Superior temporal gyrus (tissue), 1 donor: ENCODE results near the gene NFATC3.
"Not testable (repeated sequence)": the region's sequence is repeated elsewhere in the genome, so short reads cannot be mapped to it uniquely, and the experiment has no call there.

Experiments used
- DNase-seq: peaks from one replicate; pipeline ENCODE4 v3.0.0-alpha.2; 2016; ENCODE audit errors: extremely low spot score

Gene NFATC3

DNA sequence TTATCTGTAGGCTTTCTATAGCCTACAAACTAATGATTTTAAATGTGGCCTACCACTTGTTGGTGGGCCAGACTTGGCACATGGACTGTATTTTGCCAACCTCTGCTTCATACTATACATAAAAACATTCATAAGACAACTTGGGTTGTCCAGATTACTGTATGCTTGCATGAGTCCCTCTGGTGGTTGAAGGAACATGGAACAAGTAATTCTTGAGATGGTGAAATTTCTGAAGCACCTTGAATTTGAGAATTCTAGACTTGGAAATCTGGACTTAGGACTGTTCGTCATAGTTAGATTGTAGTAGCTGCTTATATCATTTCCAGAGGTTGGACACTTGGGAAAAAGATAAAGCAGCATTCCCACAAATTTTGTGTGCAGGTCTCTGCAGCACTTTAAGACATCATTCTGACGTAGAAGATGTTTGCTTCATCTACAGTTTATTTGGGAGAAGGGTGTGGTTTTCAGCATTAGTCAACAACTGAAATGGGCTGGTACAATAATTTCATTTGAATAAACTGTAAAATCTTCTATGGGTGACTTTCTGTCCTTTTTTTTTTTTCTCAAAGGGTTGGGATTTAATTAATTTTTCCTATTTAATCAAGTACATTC, 31.2 kb downstream of the NFATC3 start:
- DNase-seq, result no peak

DNA sequence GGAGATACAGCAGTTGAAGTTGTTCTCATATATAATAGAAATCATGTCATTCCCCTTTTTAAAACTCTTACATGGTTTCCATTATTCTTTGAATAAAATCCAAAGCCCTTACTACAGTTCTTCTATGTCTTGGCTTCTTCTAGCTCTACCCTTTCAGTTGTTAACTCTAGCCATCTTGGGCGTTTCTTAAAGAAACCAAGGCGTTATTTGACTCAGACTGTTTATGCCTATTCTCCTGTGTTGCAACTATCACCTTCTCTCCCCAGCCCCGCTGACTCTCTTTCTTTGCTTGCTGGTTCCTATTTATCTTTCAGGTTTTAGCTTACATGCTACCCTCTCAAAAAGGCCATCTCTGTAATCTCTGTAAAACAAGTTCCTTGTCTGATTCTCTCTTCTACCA, 32.7 kb downstream of the NFATC3 start:
- no peak for DNase-seq

DNA sequence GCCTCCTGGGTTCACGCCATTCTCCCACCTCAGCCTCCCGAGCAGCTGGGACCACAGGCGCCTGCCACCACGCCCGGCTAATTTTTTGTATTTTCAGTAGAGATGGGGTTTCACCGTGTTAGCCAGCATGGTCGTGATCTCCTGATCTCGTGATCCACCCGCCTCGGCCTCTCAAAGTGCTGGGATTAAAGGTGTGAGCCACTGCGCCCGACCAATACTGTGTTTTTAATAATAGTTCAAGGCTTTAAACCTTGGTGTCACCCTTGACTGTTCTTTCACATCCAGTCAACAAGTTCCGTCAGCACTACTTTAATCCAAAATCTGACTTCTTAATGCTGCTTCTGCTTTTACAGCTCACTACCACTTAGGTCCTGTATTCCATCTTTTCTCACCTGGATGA, 33.8 kb downstream of the NFATC3 start:
- not testable (repeated sequence) for DNase-seq

DNA sequence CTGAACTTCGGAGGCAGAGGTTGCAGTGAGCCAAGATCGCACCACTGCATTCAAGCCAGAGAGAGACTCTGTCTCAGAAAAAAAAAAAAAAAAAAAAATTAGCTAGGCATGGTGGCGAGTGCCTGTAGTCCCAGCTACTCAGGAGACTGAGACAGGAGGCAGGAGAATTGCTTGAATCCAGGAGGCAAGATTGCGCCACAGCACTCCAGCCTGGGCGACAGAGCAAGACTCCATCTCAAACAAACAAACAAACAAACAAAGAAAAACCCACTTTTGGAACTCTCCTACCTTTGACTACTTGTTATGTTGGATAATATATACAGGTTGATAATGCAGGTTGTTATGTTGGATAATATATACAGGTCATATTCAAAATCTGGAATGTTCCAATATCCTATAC, 35.3 kb downstream of the NFATC3 start:
- DNase-seq, result not testable (repeated sequence)

DNA sequence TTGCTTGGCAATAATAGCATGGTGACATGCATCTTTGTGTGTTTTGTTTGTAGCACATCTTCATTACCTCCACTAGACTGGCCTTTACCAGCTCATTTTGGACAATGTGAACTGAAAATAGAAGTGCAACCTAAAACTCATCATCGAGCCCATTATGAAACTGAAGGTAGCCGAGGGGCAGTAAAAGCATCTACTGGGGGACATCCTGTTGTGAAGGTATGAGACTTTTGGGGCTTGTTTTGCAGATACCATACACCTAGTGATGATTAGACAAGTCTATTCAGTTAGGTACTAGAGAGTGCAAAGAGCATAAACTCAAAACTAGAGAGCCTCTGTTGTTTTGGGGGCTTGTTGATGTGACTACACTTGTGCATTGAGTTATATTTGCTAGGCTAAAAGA, 41.2 kb downstream of the NFATC3 start:
- no peak for DNase-seq

DNA sequence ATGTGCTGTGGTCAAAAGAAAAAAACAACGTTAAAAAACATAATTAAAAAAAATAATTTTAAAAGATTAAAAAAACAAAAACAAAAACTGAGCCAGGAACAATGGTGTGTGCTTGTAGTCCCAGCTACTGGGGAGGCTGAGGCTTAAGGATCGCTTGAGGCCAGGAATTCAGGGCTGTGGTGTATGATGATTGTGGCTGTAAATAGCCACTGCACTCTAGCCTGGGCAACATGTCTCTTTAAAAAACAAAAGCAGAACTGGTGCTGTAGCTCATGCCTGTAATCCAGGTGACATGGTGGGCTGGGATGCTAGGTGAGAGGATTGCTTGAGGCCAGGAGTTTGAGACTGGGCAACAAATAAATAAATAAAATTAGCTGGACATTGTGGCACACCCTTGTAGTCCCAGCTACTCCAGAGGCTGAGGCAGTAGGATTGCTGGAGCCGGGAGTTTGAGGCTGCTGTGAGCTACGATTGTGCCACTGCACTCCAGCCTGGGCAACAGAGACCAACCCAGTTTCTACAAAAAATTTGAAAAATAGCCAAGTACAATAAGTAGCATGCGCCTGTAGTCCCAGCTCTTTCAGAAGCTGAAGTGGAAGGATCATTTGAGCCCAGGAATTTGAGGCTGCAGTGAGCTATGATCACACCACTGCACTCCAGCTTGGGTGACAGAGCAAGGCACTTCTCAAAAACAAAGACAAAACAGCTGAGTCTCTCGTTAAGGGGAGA, 43.6 kb downstream of the NFATC3 start:
- DNase-seq, result no peak

DNA sequence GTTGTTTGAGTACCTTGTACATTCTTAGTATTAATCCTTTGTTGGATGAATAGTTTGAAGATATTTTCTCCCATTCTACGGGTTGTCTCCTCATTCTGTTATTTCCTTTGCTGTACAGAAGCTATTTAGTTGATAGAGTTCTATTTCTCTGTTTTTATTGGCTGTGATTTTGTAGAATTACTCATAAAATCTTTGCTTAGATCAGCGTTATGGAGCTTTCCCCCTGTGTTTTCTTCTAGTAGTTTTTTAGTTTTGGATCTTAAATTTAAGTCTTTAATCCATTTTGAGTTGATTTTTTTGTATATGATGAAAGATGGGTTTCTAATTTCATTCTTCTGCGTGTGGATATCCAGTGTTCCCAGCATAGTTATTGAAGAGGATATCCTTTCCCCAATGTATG, 45.4 kb downstream of the NFATC3 start:
- DNase-seq, result no peak

DNA sequence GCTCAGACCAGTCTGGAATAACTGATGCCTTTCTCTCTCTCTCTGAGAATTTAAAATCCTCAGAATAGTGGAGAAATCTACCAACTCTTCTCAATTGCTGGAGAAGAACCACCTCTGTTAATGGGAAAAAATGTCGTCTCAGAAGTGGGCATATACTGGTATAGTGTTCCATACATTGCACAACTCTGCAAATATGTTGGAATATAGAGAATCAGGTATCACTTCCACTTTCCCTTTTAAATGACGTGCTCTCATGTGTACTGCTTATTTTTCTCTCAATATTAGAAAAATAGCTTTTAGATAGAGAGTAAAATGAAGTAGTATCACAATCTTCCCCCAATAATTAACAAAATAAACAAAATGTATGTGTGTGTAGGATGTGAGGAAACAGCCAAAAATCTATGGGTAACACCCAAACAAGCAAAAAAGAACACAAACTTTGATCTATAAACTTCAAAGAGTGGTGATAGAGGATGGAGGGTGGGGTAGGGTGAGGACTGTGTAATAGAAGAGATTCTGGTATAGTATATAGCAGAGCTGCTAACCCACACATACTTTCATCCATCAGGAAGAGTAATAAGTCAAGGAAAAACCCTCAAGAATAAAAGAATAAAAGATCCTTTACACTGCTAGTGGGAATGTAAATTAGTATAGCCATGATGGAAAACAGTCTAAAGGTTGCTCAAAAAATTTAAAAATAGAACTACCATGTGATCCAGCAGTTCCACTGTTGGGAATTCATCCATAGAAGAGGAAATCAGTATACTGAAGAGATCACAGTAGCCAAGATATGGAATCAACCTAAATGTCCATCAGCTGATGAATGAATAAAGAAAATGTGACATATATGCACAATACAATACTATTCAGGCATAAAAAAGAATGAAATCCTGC, 46.9 kb downstream of the NFATC3 start:
- no peak for DNase-seq

DNA sequence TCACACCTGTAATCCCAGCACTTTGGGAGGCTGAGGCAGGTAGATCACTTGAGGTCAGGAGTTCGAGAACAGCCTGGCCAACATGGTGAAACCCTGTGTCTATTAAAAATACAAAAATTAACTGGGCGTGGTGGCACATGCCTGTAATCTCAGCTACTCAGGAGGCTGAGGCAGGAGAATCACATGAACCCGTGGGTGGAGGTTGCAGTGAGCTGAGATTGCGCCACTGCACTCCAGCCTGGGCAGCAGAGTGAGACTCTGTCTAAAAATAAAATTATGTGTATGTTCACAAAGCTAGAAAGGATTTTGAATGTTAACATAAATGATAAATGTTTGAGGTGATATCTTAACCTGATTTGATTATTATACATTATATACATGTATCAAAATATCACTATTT, 47.8 kb downstream of the NFATC3 start:
- not testable (repeated sequence) for DNase-seq

DNA sequence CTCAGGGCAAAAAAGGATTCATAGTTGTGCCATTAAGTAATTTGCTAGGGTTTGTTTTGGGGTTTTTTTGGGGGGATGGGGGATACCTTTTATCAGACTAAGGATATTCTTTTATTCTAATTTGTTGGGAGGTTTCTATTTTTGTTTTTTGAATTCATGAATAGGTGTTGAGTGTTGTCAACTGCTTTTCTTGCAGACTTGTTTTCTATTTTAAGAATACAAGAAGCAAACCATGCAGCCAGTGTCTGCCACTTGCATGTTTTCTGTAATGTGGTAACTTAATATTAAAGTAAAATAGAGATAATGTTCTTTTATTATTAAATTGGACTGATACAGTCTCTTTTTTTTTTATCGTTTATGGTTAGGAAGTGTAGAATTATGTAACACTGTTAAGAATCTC, 49.5 kb downstream of the NFATC3 start:
- DNase-seq, result no peak

DNA sequence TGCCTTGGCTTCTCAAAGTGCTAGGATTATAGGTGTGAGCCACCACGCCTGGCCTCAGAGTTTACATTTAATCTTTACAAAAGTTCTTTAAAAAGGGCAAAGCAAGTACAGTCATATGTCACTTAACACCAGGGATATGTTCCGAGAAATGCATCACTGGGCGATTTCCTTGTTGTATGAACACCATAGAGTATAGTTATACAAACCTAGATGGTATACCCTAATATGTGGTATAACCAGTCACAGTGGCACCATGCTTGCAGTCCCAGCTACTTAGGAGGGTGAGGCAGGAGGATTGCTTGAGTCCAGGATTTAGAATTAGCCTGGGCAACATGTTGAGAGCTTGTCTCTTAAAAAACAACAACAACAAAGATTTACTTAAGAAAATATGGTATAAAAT, 51.3 kb downstream of the NFATC3 start:
- no peak for DNase-seq

DNA sequence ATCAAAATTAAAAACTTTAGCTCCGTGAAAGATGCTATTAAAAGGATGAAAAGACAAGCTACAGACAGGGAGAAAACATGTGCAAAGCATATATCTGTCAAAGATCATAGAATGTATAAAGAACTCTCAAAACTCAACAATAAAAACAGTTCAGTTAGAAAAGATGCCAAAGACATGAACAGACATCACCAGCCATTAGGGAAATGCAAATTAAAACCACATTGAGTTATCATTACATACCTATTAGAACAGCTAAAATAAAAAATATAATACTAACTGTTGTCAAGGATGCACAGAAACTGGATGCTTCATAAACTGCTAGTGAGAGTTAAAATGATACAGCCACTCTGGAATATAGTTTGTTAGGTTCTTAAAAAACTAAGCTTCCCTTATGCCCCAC, 58.8 kb downstream of the NFATC3 start:
- no peak for DNase-seq

DNA sequence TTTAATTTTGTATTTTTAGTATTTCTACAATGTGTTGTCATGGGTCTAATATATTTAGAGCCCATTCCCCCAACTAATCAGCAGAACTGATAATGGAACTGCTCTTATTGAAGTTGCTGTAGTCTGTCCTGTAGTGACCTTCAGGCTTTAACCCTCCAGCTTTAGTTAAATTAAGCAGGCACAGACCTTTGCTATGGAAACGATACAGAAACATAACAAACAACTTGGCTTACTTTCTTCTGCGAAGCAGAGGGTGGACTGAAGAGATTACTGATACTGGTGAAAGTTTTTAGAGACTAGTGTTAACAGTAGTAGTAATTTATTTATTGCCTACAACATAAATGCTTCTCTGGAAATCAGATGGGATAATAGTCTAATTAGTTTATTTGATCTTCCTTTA, 61.4 kb downstream of the NFATC3 start:
- no peak for DNase-seq

DNA sequence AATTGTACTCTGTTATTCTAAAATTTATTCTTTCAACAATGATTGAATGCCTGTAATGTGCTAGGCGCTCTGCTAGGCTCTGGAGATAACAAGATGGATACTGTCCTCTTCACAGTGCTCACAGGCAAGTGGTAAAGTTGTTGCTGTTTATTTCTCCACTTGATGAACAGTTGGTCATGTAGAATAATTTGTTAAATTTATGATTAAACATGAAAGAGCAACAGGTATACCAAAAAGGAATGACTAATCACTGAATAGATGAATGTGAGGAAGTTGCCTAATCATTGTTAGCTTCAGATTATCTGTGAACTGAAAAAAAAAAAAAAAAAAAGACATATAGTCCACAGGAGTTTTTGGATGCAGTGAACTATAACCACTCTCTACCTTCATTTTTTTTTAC, 62.3 kb downstream of the NFATC3 start:
- DNase-seq, result no peak

DNA sequence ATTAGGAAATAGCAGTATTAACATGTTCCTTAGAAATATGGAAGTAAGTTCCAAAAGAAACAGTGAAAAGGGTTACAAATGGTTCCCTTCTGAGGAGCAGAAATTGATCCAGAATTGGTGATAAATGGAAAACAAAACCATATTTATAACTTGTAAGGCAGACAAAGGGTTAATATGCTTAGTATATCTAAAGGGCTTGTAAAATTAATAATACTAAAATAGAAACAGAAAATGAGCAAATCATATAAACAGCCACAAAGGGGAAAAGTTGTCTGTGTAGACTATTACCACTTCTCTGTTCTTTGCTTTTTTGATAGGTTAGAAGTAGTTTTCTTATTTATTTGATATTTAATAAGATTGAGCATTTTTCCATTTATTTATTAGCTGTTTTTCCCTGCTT, 64.4 kb downstream of the NFATC3 start:
- no peak for DNase-seq

DNA sequence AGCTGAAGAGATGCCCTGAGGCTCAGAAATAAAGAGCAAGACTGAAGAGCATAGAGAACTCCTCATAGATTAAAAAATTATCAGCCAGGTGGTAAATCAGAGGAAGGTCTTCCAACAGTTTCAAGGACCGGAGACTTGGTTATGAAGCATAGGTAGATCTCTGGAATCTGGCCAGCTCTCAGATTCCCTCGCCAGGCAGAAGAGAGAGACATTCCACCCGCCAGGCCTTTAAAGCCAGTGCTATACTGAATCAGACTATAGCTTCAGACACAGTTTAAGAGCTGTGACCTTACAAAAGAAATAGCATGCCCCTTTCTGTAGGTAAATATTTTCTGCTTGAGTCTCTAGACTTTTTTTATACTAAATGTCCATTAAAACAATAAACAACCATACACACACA, 70.3 kb downstream of the NFATC3 start:
- DNase-seq, result no peak

DNA sequence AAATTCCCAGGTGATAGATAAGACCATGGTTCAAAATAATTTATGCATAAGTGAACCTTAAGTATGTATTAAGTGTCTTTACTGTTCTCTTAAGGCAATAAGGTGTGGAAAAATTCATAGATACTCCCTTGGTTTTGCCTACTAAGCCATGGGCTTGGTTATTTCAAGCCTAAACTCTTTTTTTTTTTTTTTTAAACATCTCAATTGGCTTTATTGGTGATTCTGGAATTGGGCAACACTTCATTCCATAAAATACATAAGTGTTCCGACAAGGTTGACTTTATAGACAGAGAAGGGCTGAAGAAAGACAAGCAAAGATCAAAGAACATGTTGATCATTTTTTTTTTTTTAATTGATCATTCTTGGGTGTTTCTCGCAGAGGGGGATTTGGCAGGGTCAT, 77.2 kb downstream of the NFATC3 start:
- no peak for DNase-seq

DNA sequence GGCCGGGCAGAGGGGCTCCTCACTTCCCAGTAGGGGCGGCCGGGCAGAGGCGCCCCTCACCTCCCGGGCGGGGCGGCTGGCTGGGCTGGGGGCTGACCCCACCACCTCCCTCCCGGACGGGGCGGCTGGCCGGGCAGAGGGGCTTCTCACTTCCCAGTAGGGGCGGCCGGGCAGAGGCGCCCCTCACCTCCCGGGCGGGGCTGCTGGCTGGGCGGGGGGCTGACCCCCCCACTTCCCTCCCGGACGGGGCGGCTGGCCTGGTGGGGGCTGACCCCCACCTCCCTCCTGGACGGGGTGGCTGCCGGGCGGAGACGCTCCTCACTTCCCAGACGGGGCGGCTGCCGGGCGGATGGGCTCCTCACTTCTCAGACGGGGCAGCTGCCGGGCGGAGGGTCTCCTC, 78.1 kb downstream of the NFATC3 start:
- not testable (repeated sequence) for DNase-seq

DNA sequence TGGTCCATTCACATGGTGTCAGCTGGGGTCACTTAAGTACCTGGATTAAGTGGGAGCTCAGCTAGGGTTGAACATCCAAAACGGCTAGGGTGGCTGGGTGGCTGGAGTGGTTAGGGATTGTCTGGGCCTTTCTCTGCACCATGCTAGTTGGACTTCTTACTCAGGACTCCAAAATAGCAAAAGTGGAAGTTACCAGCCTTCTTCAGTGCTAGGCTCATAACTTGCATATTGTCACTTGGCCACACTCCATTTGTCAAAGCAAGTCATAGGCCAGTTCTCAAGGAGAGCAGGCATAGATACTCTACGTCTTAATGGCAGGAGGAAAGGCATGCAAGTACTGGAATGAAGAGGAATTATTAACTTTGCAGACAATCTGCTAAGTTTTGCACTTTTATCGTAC, 81.1 kb downstream of the NFATC3 start:
- DNase-seq, result no peak

DNA sequence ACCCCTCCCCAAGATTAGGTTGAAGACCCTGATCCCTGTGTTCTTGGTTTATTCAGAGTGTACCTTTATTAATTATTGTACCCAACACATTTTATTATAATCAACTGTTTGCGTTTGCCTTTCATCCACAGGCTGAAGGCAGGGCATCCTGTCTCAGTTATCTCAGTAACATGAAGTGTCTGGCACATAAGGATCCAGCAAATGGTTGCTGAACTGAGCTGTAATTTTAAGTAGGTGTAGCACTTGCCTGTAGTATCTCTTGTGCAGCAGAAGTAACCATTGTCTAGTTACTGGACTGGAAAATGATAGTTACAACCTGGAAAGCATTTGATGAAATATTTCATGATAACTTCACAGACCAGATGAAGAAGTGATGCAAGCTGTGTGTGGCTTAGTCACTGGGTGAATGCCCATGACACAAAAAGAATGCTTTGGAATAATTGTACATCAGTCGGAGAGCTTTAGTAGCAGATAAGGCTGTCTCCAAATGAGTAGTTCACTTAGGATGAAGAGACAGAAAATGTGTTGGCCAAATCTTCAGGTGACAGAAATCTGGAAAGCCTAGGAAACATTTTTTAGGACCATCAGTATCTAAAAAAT, 94.1 kb downstream of the NFATC3 start:
- DNase-seq, result no peak

DNA sequence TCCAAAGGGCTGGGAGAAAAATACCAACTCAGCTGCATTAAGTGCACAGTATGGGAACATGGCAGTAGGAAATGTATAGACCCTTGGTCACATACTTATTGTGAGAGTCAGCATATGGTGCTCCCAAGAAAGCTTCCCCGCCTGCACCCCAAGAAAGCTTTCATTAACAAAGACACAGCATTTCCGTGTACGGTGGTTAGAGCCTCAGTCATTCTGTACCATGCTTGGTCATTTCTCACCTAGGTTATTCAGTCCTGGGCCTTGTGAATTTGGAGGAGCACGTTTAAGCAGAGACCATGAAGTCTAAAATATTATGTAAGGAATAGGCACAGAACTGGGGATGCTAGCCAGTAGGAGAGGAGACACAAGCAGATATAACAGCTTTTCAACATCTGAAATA, 94.7 kb downstream of the NFATC3 start:
- DNase-seq, result no peak

DNA sequence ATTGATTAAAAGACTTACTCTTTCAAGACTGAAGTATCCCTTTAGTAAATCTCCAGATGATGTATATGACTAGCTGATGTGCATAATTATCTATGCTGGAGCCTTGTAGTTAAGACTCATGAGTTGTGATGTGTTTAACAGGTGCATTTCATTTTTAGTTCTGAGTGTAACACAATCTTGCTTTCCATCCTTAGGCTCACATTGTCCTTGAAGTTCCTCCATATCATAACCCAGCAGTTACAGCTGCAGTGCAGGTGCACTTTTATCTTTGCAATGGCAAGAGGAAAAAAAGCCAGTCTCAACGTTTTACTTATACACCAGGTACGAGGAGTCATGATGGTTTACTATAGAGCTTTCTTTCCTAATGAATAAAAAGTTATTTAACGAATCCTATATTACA, 97.9 kb downstream of the NFATC3 start:
- no peak for DNase-seq
